Activated CD4-positive, CD25-positive, alpha-beta regulatory T cell treated with anti-CD3 and anti-CD28 coated beads, Interleukin-2, amount 50 U/mL, for 16 hours (primary cell): Measurements from ENCODE around the gene PCDHB8.
"Not testable (repeated sequence)": the region's sequence is repeated elsewhere in the genome, so short reads cannot be mapped to it uniquely, and the experiment has no call there.

Experiments
- DNase-seq: peaks from one replicate; pipeline ENCODE4 v3.0.0-alpha.2; 2020; ENCODE audit warnings: low read depth, low spot score

Gene PCDHB8

DNA sequence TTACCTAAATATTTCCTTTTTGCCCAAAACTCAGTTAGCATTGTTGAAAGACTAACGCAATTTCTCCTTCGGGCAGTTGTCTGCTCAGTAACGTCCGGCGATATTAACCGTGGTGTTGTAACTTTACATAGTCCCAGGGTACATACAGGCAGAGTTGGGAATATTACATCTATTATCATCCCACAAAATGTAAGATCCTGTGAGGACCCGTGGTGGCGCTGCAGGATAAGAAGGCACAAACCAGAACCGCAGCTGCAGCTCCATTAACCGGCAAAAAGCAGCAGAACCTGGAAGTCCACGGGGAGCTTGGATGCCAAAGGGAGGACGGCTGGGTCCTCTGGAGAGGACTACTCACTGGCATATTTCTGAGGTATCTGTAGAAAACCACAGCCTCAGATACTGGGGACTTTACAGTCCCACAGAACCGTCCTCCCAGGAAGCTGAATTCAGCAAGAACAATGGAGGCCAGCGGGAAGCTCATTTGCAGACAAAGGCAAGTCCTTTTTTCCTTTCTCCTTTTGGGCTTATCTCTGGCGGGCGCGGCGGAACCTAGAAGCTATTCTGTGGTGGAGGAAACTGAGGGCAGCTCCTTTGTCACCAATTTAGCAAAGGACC is at the start of gene PCDHB8:
Gene PCDHB8, plus strand, starts transcription at position 214 of the 615 bp plus-strand sequence. Its CDS starts 245 bp downstream, at position 459.
- DNase-seq, result not testable (repeated sequence)

DNA sequence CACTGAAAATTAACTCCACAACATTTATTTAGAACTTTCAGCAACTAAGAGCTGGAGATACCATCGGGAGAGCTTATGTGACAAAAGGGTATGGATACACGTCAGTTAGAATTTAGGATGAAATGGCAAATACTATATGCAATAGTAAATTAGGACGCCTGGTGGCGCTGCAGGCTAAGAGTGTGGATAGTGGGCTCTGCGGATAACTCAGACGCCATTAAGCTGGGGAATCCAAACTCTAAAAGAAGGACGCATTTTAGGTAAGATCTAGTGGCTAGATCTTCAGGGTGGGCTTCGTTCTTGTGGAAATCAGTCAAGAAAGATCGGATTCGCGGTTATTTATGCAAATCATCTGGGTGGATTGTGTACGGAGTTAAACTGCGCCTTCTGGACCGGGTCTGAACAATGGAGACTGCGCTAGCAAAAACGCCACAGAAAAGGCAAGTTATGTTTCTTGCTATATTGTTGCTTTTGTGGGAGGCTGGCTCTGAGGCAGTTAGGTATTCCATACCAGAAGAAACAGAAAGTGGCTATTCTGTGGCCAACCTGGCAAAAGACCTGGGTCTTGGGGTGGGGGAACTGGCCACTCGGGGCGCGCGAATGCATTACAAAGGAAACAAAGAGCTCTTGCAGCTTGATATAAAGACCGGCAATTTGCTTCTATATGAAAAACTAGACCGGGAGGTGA is 42.4 kb upstream of the PCDHB8 start, which contains the start of gene PCDHB5:
Gene PCDHB5, plus strand, starts transcription at position 177 of the 688 bp plus-strand sequence. Its CDS starts 229 bp downstream, at position 406.
- no peak for DNase-seq

DNA sequence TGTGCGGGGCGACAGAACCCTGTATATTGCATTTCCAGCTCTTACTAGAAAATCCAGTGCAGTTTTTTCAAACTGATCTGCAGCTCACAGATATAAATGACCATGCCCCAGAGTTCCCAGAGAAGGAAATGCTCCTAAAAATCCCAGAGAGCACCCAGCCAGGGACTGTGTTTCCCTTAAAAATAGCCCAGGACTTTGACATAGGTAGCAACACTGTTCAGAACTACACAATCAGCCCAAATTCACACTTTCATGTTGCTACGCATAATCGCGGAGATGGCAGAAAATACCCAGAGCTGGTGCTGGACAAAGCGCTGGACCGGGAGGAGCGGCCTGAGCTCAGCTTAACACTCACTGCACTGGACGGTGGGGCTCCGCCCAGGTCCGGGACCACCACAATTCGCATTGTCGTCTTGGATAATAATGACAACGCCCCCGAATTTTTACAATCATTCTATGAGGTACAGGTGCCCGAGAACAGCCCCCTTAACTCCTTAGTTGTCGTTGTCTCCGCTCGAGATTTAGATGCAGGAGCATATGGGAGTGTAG is 41.8 kb upstream of the PCDHB8 start:
- DNase-seq, result no peak

DNA sequence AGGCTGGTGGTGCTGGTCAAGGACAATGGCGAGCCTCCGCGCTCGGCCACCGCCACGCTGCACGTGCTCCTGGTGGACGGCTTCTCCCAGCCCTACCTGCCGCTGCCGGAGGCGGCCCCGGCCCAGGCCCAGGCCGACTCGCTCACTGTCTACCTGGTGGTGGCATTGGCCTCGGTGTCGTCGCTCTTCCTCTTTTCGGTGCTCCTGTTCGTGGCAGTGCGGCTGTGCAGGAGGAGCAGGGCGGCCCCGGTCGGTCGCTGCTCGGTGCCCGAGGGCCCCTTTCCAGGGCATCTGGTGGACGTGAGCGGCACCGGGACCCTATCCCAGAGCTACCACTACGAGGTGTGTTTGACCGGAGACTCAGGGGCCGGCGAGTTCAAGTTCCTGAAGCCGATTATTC is 40.2 kb upstream of the PCDHB8 start:
- not testable (repeated sequence) for DNase-seq

DNA sequence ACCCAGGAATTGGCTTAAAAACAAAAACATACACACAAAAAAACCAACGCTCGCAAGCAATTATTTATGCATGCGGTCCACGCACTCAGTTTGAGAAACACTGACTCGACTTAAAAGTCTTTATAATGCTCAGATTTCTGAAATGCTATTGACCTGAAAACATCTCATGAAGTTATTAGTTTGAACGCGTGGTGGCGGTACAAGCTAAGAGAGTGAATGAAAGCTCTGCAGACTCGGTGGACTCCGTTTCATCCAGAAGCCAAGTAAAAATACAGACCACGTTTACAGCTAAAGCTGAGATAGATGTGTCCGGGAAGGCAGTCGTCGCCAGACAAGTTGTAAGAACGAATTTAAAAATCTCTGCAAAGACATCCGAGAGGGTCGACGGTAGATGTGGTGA is 27.8 kb upstream of the PCDHB8 start, which contains the start of gene PCDHB6:
Gene PCDHB6, plus strand, starts transcription at position 246 of the 400 bp plus-strand sequence. CDS start 201 bp downstream, outside the sequence.
- DNase-seq, result no peak

DNA sequence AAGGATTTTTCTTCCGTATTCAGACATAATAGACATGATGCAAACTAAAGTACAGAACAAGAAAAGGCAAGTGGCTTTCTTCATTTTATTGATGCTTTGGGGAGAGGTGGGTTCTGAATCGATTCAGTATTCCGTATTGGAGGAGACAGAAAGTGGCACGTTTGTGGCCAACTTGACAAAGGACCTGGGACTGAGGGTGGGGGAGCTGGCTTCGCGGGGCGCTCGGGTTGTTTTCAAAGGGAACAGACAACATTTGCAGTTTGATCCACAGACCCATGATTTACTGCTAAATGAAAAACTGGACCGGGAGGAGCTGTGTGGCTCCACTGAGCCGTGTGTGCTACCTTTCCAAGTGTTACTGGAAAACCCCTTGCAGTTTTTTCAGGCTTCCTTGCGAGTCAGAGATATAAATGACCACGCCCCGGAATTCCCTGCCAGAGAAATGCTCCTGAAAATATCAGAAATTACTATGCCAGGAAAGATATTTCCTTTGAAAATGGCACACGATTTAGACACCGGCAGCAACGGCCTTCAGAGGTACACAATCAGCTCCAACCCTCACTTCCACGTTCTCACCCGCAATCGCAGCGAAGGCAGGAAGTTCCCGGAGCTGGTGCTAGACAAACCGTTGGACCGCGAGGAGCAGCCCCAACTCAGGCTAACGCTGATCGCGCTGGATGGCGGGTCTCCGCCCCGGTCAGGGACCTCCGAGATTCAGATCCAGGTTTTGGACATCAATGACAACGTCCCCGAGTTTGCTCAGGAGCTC is 27.2 kb upstream of the PCDHB8 start:
- DNase-seq, result no peak

DNA sequence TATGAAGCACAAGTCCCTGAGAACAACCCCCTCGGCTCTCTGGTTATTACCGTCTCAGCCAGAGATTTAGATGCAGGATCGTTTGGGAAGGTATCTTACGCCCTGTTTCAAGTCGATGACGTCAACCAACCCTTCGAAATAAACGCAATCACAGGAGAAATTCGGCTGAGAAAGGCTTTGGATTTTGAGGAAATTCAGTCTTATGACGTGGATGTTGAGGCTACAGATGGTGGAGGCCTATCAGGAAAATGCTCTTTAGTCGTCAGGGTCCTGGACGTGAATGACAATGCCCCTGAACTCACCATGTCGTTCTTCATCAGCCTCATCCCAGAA is 26.6 kb upstream of the PCDHB8 start:
- no peak for DNase-seq

DNA sequence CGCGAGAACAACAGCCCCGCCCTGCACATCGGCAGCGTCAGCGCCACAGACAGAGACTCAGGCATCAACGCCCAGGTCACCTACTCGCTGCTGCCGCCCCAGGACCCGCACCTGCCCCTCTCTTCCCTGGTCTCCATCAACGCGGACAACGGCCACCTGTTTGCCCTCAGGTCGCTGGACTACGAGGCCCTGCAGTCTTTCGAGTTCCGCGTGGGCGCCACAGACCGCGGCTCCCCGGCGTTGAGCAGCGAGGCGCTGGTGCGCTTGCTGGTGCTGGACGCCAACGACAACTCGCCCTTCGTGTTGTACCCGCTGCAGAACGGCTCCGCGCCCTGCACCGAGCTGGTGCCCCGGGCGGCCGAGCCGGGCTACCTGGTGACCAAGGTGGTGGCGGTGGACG is 26.0 kb upstream of the PCDHB8 start:
- not testable (repeated sequence) for DNase-seq

DNA sequence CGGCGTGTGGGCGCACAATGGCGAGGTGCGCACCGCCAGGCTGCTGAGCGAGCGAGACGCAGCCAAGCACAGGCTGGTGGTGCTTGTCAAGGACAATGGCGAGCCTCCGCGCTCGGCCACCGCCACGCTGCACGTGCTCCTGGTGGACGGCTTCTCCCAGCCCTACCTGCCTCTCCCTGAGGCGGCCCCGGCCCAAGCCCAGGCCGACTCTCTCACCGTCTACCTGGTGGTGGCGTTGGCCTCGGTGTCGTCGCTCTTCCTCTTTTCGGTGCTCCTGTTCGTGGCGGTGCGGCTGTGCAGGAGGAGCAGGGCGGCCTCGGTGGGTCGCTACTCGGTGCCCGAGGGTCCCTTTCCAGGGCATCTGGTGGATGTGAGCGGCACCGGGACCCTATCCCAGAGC is 25.5 kb upstream of the PCDHB8 start:
- DNase-seq, result not testable (repeated sequence)

DNA sequence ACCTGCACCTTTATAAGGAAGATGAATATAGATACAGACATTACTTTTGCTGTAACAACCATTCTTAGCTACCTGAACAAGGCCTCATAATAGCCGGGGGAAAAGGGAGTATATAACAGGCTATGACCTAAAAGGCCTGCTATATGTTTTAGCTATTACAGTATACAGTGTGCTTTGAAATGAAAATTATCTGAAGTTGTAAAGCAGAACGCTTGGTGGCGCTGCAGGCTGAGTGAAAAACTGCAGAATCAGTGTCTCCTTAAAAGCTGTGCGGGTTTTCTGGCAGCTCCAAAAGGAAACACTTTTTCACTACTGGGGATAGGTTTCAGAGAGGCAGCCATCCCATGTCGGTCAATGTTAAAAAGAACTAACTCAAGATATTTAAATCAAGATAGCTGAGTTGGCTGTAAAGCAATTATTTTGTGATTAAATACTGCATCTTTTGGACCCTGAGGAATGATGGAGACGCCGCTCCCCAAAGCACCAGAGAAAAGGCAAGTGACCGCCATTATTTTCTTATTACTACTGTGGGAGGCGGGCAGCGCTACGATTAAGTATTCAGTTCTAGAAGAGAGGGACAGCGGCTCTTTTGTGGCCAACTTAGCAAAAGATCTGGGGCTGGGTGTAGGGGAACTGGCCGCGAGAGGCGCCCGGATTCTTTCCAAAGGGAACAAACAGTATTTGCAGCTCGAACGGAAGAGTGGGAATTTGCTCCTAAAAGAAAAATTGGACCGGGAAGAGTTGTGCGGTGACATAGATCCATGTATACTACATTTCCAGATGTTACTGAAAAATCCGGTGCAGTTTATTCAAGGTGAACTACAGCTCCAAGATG is 21.8 kb upstream of the PCDHB8 start:
- no peak for DNase-seq

DNA sequence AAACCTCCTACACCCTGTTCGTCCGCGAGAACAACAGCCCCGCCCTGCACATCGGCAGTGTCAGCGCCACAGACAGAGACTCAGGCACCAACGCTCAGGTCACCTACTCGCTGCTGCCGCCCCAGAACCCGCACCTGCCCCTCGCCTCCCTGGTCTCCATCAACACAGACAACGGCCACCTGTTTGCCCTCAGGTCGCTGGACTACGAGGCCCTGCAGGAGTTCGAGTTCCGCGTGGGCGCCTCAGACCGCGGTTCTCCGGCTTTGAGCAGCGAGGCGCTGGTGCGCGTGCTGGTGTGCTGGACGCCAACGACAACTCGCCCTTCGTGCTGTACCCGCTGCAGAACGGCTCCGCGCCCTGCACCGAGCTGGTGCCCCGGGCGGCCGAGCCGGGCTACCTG is 20.2 kb upstream of the PCDHB8 start:
- DNase-seq, result not testable (repeated sequence)

DNA sequence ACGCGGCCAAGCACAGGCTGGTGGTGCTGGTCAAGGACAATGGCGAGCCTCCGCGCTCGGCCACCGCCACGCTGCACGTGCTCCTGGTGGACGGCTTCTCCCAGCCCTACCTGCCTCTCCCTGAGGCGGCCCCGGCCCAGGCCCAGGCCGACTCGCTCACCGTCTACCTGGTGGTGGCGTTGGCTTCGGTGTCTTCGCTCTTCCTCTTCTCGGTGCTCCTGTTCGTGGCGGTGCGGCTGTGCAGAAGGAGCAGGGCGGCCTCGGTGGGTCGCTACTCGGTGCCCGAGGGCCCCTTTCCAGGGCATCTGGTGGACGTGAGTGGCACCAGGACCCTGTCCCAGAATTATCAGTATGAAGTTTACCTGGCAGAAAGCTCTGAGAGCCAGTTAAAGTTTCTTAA is 19.7 kb upstream of the PCDHB8 start:
- not testable (repeated sequence) for DNase-seq

DNA sequence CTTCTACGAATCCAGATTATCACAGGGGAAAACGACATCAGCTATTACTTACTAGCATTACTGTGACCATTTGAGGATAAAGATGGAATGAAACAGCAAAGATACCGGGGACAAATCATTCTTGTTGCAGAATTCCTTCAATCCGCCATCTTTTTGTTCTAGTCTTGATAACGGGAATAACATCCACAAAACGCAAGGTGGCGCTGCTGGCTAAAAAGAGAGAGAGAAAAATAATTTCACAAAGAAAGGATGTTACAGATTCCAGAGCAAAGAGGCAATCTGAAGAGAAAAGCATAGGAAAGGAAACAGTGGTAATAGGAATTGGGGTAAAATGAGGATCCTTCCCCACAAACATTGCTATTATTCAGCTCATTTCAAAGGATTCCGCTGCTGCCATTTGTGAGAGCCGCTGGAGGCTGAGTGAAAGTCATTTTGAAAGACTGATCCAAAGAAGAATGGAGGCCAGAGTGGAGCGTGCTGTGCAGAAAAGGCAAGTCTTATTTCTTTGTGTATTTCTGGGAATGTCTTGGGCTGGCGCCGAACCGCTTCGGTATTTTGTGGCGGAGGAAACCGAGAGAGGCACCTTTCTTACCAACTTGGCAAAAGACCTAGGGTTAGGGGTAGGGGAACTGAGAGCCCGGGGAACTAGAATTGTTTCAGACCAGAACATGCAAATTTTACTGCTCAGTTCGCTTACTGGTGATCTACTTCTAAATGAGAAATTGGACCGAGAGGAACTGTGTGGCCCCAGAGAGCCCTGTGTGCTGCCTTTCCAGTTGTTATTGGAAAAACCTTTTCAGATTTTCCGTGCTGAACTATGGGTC is 5.0 kb upstream of the PCDHB8 start, which contains the start of gene PCDHB7:
Gene PCDHB7, plus strand, starts transcription at position 264 of the 824 bp plus-strand sequence. Its CDS starts 192 bp downstream, at position 456.
- DNase-seq, result no peak

DNA sequence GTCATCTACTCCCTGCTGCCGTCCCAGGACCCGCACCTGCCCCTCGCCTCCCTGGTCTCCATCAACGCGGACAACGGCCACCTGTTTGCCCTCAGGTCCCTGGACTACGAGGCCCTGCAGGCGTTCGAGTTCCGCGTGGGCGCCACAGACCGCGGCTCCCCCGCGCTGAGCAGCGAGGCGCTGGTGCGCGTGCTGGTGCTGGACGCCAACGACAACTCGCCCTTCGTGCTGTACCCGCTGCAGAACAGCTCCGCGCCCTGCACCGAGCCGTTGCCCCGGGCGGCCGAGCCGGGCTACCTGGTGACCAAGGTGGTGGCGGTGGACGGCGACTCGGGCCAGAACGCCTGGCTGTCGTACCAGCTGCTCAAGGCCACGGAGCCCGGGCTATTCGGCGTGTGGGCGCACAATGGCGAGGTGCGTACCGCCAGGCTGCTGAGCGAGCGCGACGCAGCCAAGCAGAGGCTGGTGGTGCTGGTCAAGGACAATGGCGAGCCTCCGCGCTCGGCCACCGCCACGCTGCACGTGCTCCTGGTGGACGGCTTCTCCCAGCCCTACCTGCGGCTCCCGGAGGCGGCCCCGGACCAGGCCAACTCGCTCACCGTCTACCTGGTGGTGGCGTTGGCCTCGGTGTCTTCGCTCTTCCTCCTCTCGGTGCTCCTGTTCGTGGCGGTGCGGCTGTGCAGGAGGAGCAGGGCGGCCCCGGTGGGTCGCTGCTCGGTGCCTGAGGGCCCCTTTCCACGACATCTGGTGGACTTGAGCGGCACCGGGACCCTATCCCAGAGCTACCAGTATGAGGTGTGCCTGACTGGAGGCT is 3.1 kb upstream of the PCDHB8 start:
- DNase-seq, result not testable (repeated sequence)

DNA sequence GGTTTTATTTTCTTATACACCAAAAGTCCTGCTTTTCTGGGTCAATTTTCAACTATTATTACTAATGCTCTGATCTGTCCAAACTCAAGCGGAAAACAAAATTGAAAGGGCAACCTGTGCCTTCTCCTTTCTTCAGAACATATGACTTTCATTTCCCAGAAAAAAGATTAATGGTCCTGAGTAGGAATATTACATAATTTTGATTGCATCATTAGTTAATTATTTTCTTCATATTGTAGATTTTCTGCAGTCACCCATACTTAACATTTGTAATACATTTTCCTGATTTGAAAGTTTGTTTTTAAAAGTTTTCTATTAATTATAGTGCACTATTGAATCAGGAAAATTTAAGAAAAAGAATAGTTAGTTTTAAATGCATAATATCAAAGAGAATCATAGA is 1.7 kb upstream of the PCDHB8 start:
- DNase-seq, result no peak

DNA sequence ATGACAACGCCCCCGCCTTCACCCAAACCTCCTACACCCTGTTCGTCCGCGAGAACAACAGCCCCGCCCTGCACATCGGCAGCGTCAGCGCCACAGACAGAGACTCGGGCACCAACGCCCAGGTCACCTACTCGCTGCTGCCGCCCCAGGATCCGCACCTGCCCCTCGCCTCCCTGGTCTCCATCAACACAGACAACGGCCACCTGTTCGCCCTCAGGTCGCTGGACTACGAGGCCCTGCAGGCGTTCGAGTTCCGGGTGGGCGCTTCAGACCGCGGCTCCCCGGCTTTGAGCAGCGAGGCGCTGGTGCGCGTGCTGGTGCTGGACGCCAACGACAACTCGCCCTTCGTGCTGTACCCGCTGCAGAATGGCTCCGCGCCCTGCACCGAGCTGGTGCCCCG is 1.8 kb downstream of the PCDHB8 start:
- not testable (repeated sequence) for DNase-seq

DNA sequence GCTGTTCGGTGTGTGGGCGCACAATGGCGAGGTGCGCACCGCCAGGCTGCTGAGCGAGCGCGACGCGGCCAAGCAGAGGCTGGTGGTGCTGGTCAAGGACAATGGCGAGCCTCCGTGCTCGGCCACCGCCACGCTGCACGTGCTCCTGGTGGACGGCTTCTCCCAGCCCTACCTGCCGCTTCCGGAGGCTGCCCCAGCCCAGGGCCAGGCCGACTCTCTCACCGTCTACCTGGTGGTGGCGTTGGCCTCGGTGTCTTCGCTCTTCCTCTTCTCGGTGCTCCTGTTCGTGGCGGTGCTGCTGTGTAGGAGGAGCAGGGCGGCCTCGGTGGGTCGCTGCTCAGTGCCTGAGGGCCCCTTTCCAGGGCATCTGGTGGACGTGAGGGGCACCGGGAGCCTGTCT is 2.3 kb downstream of the PCDHB8 start:
- DNase-seq, result not testable (repeated sequence)

DNA sequence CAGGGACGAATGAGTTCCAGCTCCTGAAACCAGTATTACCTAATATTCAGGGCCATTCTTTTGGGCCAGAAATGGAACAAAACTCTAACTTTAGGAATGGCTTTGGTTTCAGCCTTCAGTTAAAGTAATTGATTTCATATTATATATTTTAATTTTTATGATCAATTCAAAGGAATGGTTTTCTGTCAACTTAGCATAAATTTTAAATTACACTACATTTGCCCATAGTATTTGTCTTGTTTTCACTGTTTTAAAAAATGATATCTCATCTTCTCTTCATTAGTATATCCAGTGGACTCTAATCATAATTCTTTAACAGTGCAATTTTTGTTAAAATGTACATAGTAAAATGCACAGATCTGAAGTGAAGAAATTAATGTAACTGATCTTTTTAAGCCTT is 2.7 kb downstream of the PCDHB8 start:
- no peak for DNase-seq

DNA sequence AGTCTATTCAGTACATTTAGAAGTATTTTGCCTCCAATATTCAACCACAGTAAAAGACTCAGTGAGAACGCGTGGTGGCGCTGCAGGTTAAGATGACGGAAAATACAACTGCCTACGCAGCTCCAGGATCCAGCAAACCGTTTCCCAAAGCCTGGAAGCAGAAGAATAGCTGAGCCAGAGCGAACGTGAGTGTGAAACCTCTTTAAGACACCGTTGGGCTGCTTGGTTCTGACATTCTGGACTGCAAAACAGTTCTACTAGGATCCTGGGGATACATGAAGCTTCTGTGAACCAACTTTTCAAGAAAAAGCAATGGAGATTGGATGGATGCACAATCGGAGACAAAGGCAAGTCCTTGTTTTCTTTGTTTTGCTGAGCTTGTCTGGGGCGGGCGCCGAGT is 4.7 kb downstream of the PCDHB8 start, which contains the start of gene PCDHB16:
Gene PCDHB16, plus strand, starts transcription at position 140 of the 400 bp plus-strand sequence. Its CDS starts 173 bp downstream, at position 313.
- DNase-seq, result no peak
